RWPE1 (cell line): ENCODE measurements around the gene CAPRIN1.

Experiments
- CTCF ChIA-PET: fragments of 350-600 bp; sonication (Branson Sonifier 250); formaldehyde crosslinking; extraction: SDS; loops from one replicate; lab custom pipeline; 2021; lab: Yijun Ruan, JAX
- POLR2A ChIA-PET: fragments of 400-600 bp; formaldehyde crosslinking; extraction: SDS; loops from one replicate; lab custom pipeline; 2020; ENCODE audit warnings: antibody characterized with exemption; ENCODE audit not compliant: low non-redundant PET; lab: Yijun Ruan, JAX
- DNase-seq: peaks from one replicate; pipeline ENCODE4 v3.0.0; 2012; ENCODE audit warnings: low spot score
- H3K27ac ChIP-seq: fragments of 450-650 bp; 2 replicates; pipeline ENCODE4 v1.5.1; 2017
- CTCF ChIP-seq: fragments of 450-650 bp; conservative IDR thresholded peaks from 2 replicates; pipeline ENCODE4 v1.5.1; 2017; ENCODE audit warnings: low read depth, mild to moderate bottlenecking

CAPRIN1 gene

GRCh38 chr11:34135439-34135838, 83.9 kb downstream of the CAPRIN1 start:
- ChIA-PET POLR2A (no interaction called here), CTCF (interaction anchor here (1.1 kb wide), 1 partner anchor 9 kb away, joined by 4 read pairs; no protein-coding TSS in a partner anchor)
- no peak for DNase-seq
- no peak for TF ChIP-seq CTCF
- no peak overlapping the region for H3K27ac ChIP-seq

- no peak for DNase-seq
- CTCF ChIA-PET: interaction anchor here (1.1 kb wide), 1 partner anchor 10 kb away, joined by 4 read pairs; no protein-coding TSS in a partner anchor
- POLR2A ChIA-PET: no interaction called here
- no peak for TF ChIP-seq CTCF
- H3K27ac ChIP-seq: no peak overlapping the region
Measured at GRCh38 chr11:34136420-34136819, 84.9 kb downstream of the CAPRIN1 start.

GRCh38 chr11:34139346-34139745, 87.8 kb downstream of the CAPRIN1 start:
- peak overlapping the region; percentile 23; the same call in 1 of the 2 replicates for H3K27ac ChIP-seq
- DNase-seq: no peak
- CTCF ChIA-PET: interaction anchor here (0.5 kb wide), 1 partner anchor 115 kb away, joined by 5 read pairs; no protein-coding TSS in a partner anchor
- TF ChIP-seq CTCF: no peak
- POLR2A ChIA-PET: no interaction called here

GRCh38 chr11:34140149-34140548, 88.6 kb downstream of the CAPRIN1 start:
- no peak for DNase-seq
- no peak overlapping the region for H3K27ac ChIP-seq
- CTCF ChIA-PET: interaction anchor here (0.7 kb wide), 1 partner anchor 10 kb away, joined by 3 read pairs; no protein-coding TSS in a partner anchor
- POLR2A ChIA-PET: no interaction called here
- TF ChIP-seq CTCF: no peak

GRCh38 chr11:34143048-34143447, 91.5 kb downstream of the CAPRIN1 start:
- DNase-seq: no peak
- ChIA-PET POLR2A (no interaction called here), CTCF (interaction anchor here (0.7 kb wide), 1 partner anchor 26 kb away, joined by 4 read pairs; no protein-coding TSS in a partner anchor)
- no peak for TF ChIP-seq CTCF
- H3K27ac ChIP-seq: no peak overlapping the region

GRCh38 chr11:34145073-34145472, 93.5 kb downstream of the CAPRIN1 start:
- no peak for TF ChIP-seq CTCF
- H3K27ac ChIP-seq: no peak overlapping the region
- ChIA-PET POLR2A (no interaction called here), CTCF (no interaction called here)
- no peak for DNase-seq
